ENCODE measurements around the gene THBD.

DNA sequence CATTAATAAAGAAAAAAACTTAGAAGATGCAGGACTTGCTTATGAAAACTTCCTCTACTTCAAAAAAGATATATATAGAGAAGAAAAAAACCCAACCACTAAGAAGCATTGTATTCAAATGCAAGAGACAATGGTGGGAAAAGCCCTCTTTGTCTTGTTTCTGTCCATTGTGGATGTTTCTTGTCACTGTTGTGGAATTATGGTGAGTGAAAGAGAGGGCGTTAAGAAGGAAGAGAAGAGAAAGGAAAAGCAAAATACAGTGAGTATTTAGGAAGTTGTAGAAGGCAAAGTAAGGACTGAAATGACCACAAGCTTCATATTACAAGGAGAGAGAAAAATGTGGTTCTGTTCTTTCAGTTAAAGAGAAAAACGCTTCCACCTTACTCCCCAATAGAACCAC is 14.1 kb upstream of the THBD start:
- TF ChIP-seq, protein P1, sequence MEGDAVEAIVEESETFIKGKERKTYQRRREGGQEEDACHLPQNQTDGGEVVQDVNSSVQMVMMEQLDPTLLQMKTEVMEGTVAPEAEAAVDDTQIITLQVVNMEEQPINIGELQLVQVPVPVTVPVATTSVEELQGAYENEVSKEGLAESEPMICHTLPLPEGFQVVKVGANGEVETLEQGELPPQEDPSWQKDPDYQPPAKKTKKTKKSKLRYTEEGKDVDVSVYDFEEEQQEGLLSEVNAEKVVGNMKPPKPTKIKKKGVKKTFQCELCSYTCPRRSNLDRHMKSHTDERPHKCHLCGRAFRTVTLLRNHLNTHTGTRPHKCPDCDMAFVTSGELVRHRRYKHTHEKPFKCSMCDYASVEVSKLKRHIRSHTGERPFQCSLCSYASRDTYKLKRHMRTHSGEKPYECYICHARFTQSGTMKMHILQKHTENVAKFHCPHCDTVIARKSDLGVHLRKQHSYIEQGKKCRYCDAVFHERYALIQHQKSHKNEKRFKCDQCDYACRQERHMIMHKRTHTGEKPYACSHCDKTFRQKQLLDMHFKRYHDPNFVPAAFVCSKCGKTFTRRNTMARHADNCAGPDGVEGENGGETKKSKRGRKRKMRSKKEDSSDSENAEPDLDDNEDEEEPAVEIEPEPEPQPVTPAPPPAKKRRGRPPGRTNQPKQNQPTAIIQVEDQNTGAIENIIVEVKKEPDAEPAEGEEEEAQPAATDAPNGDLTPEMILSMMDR (IDR thresholded peaks at IDR 0.05; ENCODE audit: low read depth, low read length): no peak
- TF ChIP-seq EZH2phosphoT487 (IDR thresholded peaks at IDR 0.05; ENCODE audit: low read depth): no peak

All from OCI-LY3 (cell line).